HPDE6-E6E7 (cell line): ENCODE data around the gene FAIM.
"Not testable (repeated sequence)": the region's sequence is repeated elsewhere in the genome, so short reads cannot be mapped to it uniquely, and the experiment has no call there.

Experiments used
- DNase-seq: peaks from one replicate; pipeline ENCODE4 v3.0.0; 2011; ENCODE audit warnings: missing footprints; ENCODE audit errors: extremely low spot score

Gene FAIM

GRCh38 chr3:138608322-138609135, at the start of gene FAIM:
Gene FAIM (plus strand): TSS chr3:138608771. CDS start chr3:138619727, 10,956 bp downstream.
- peak; percentile 32 for DNase-seq

- DNase-seq = no peak
These were observed 49.4 kb upstream of the FAIM start for GRCh38 chr3:138559134-138559533.

GRCh38 chr3:138560501-138560900, 48.1 kb upstream of the FAIM start:
- no peak for DNase-seq

GRCh38 chr3:138562902-138563301, 45.7 kb upstream of the FAIM start:
- not testable (repeated sequence) for DNase-seq

- not testable (repeated sequence) for DNase-seq
These were observed 42.3 kb upstream of the FAIM start for GRCh38 chr3:138566293-138566692.

- no peak for DNase-seq
These were observed 41.2 kb upstream of the FAIM start for GRCh38 chr3:138567403-138567802.

- DNase-seq = no peak
These were observed 39.5 kb upstream of the FAIM start for GRCh38 chr3:138569090-138569489.

- DNase-seq = not testable (repeated sequence)
These were observed 38.9 kb upstream of the FAIM start for GRCh38 chr3:138569624-138570023.

- no peak for DNase-seq
These were observed 35.4 kb upstream of the FAIM start for GRCh38 chr3:138573138-138573537.

- DNase-seq = no peak
These were observed 30.4 kb upstream of the FAIM start for GRCh38 chr3:138578141-138578540.

GRCh38 chr3:138578961-138579574, 29.5 kb upstream of the FAIM start:
- DNase-seq = no peak

- DNase-seq = no peak
These were observed 21.2 kb upstream of the FAIM start for GRCh38 chr3:138587374-138587773.

GRCh38 chr3:138588445-138588844, 20.1 kb upstream of the FAIM start:
- DNase-seq = no peak

- DNase-seq = no peak
These were observed 17.2 kb upstream of the FAIM start for GRCh38 chr3:138591392-138591791.

GRCh38 chr3:138593488-138594149, 15.0 kb upstream of the FAIM start:
- peak; percentile 9 for DNase-seq

GRCh38 chr3:138594150-138594934, 14.2 kb upstream of the FAIM start, which contains the start of gene CEP70:
Gene CEP70 (minus strand): TSS chr3:138594260. CDS start chr3:138572927, 21,333 bp downstream.
- DNase-seq = peak; percentile 83

- DNase-seq = no peak
These were observed 13.5 kb upstream of the FAIM start for GRCh38 chr3:138594935-138595610.

- DNase-seq = not testable (repeated sequence)
These were observed 11.2 kb upstream of the FAIM start for GRCh38 chr3:138597186-138597976.

- DNase-seq = no peak
These were observed 10.0 kb upstream of the FAIM start for GRCh38 chr3:138598534-138598933.

GRCh38 chr3:138600100-138600745, 8.3 kb upstream of the FAIM start:
- DNase-seq = no peak
